Measurements from ENCODE around the gene SPHK2. TPM values are rescaled to one million over a fixed set of nuclear protein-coding genes. Genes with fewer than 3 reads are reported as not detected.

The SPHK2 gene
- polyA plus RNA-seq, 4 donors: 8.4 to 34.8 (median 17.7) TPM

DNA sequence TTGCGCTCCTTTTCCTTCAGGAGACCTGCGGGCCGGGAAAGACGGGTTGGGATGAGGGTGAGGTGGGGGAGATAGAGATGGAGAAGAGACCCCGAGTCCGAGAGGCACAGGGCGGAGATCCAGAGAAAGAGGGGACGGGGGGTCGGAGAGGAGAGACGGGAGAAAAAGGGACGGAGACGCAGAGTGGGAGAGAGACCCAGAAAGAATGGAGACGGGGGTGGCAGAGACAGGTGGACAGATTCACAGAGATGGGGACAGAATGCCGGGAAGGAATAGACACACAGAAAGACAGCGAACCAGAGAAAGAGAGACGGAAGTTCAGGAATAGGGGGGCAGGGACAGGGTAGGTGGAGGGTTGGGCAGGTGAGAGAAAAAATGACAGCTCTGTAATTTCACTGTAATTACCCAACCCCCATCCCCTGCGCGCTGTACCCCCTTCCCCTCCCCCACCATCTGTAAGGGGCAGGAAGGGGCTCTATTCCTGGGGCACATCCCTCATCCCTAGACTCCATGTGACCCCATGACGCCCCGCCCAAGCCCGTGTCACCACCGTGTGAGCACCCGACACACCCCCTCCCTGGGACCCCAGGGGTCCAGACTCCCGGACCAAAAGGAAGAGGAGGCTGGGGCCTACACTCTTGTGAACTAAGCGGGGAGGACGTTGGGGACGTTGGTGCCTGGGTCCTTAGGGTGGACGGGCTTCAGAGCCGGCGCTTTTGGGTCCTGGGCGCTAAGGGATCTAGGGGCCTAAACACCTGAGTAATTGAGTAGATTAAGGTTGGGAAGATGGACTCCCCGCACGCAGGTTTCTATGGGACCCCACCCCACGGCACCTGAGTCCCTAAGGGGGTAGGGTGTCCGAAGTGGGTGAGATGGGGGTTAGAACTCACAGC is 16.9 kb downstream of the SPHK2 start:
- no peak for DNase-seq (ENCODE audit: low read depth in 4 of 4, low spot score in 3 of 4)

DNA sequence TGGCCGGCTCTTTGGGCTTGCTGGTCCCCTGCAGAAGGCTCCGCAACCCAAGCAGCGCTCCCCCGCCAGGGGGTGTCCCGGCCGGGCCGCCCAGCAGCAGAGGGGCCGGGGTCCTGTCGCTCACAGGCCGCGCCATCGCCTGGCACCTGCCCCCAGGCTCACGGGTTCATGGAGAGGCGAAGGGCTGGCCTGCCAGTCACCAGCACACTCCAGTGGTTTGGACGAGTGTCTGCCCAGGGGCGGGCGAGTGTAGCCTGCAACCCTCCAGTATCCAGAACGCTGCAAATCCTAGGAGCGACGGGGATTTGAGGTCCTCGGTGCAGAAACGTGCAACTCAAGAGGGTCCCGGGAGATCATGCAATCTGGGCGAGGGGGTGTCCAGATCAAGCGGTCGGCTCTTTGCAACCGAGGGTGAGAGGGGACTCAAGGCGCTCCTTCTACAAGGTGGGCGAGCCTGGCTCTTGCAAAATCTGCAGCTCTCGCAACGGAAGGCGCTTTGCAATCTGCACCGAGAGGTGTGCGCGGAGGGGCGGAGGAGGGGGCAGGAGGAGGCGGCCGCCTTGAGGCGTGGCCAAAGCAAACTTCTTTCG is 17.6 kb downstream of the SPHK2 start, which contains the start of gene DBP:
Gene DBP (minus strand): TSS at position 521 of the 590 bp plus-strand sequence. CDS start 385 bp downstream, at position 136.
- no peak for DNase-seq (ENCODE audit: low read depth in 4 of 4, low spot score in 3 of 4)

DNA sequence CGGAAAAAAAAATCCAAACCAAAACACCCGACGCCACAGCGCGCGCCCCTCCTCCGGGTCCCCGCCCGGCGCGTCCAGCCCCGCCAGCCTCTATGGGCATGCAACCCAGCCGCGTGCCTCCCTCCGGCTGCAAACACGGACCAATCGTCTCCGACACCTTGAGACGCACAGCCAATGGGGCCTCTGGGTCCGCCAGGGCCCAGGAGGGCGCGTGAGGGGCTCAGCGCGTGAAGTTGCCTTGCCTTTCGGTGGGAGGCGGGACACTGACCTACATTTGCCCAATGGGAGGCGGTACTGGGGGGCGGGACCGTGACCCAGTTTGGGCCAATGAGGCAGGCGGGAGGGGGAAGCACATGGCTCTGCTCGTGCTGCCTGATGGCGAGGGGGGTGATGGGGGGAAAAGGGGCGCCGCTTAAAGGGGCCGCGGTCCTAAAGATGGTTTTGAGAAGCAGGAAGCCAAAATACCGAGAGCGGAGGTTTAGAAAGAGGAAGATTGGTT is 18.2 kb downstream of the SPHK2 start:
- peak; percentile 96 to 98 (median 98) for DNase-seq (ENCODE audit: low read depth in 4 of 4, low spot score in 3 of 4)

DNA sequence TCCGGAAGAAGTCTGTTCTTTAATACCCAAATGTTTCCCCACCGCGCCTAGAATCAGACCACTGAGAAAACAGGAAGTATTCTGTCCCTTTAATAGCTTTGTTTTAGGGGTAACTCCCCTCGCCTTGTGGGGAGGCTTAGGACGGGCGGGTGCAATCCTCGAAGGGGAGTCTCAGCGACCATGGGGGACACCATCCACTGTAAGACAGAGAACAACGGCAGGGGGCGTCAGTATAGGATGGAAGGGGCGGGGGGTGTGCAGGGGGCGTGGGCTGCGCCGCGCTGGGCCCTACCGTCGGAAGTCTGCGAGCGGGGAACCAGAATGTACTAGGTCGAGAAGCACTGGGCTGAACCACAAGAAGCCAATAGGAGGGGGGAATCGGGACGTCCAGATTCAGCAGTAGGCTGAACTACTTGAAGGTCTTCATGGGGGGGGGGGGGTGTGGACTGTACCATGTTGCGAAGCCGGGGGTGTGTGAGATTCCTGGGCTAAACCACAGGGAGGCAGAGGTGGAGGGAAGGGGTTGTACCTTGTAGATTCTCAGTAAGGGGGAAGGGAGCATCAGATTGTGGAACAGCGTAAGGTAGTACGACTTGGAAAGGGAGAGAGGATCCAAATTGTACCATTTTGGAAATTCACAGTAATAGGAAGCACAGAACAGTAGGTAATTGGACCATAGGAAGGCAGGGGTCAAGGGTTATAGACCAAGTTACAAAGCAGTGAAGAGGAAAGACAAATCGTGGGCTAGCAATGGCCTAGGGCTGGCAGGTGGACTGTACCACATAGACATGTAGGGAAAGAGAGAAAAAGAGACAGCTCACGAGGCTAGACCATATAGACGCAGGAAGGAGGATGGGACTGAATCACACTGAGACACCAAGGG is 18.9 kb downstream of the SPHK2 start:
- DNase-seq (ENCODE audit: low read depth in 4 of 4, low spot score in 3 of 4): peak in 3 of 4 donors; percentile 85 to 93 (median 86)

DNA sequence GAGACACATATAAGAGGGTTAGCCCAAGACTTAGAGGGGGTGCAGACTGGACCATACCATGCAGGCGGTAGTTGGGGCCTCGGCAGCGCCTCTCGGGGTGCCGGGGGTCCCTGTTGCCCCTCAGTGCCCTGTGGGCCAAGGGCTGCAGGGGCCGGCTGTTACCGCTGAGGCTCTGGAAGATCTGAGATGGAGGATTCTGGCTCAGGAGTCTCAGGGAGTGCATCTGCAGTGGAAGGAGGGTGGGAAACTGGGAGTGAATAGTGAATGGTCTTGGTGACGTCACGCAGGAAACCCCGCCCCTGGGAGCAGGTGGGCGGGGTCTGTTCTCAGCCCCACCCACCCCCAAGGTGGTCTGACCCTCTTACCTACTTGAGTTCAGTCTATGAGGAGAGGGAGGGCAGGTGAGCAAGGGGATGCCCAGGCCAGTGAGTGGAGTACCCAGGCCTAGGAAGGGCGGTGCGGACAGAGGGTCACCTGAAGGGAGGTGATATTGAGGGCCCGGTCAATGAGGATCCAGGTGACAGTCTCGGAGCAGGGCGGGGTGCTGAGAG is 19.6 kb downstream of the SPHK2 start:
- DNase-seq (ENCODE audit: low read depth in 4 of 4, low spot score in 3 of 4): no peak

DNA sequence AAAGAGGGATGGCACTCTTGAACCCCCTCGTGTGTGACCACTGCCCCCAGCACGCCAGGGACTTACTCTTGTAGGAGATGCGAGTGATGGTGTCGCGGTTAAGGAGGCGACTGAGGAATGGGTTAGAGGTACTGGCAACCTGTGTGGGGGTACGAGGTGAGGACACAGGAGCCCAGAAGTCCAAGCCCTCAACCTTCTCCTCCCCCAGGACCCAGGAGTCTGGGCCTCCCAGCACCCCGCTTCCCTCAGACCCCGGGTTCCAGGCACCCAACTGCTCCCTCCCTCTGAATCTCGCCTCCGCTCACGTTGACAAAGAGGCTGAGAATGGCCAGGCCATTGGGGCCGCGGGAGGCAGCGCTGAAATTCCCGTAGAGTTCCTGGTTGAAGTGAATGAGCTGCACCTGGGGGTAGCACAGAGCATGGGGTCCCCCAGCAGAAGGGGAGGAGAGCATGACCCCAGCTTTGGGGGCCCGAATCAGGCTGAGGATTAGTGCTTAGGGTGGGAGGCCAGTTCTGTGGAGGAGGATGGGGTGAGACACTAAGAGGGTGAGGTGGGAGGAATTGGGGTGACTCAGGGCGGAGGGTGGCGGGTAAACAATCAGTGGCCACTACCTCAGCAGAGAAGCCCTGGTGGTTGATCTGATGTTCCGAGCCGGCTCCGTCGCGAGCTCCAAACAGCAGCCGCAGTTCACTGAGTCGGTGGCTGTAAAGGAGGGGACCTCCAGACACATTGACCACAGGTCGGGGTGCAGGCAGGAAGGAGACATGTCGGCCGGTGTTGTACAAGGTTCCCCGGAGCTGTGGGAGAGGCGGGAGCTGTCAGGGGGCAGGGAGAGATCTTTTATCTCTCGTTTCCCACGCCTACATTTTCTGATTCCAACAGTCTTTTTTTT is 20.4 kb downstream of the SPHK2 start:
- no peak for DNase-seq (ENCODE audit: low read depth in 4 of 4, low spot score in 3 of 4)

DNA sequence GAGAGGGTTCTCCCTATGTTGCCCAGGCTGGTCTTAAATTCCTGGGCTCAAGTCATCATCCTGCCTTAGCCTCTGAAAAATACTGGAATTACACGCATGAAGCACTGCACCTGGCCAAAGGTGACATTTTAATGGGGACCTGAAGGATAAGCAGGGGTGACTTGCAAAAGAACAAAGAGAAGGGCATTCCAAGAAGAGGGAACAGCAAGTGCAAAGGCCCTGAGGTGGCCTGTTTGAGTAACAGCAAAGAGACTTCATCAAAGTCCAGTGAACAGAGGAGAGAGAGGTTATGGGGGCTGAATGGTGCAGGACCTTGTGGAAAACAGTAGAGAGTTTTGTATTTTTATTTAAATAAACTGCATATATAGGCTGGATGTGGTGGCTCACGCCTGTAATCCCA is 22.5 kb downstream of the SPHK2 start:
- DNase-seq (ENCODE audit: low read depth in 4 of 4, low spot score in 3 of 4): no peak

DNA sequence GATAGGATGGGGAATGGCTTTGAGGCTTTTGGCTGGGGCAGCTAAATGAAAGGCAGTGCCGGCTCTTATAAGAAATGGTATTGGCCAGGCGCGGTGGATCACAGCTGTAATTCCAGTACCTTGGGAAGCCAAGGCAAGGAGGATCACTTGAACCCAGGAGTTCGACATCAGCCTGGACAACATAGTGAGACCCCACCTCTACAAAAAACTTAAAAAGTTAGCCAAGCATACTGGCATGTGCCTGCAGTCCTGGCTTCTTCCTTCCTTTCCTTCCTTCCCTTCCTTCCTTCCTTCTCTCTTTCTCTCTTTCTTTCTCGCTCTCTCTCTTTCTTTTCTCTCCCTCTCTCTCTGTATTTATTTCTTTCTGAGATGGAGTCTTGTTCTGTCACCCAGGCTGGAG is 23.6 kb downstream of the SPHK2 start:
- DNase-seq (ENCODE audit: low read depth in 4 of 4, low spot score in 3 of 4): no peak

DNA sequence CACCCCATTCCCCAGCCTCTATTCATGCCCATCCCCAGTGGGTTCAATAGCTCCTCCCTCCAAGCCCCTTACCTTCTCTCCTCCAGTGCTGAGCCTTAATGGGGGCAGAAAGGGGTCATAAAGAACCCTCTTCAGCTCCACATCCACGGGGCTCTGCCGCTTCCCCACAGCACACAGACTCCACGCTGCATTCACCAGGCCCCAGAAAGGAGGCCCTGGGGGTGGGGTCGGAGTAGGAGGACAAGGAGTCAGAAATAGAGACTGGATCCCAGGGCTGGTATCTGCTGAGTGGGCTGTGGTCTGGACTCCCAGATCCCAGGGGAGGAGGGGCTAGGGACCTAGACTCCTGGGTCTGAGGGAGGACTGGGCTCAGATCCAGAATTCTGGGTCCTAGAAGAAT is 25.0 kb downstream of the SPHK2 start:
- no peak for DNase-seq (ENCODE audit: low read depth in 4 of 4, low spot score in 3 of 4)

DNA sequence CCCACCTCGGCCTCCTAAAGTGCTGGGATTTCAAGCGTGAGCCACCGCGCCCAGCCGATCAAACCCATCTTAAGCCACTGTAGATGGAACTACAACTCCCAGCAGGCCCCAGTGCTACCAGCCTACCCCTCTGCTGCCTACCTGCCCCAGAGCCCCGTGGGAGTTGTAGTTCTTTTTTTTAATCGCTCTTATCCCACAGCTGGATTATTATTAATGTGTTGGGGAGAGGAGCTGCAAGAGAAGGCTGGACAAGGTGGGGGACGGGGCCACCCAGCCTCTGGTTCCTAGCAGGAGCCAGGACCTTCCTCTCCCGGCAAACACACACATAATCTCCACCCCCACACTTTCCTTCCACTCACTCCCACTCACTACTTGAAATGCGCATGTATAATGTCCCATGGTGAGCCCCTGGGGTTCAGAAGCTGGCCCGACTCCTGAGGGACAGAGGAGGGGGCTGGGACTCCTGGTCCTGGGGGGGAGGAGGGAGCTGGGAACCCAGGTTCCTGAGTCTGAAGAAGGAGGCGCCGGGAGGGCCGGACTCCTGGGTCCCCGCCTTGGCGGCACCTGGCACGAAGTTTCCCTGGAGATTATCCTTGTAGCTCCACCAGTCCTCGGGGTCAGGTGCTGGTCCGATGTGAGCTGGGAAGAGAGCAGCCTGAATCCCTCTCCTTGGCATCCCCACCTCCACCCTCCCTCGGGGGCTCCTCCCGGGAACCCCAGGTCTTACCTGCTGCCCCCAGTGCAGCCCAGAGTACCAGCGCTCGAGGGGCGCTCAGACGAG is 25.7 kb downstream of the SPHK2 start:
- DNase-seq (ENCODE audit: low read depth in 4 of 4, low spot score in 3 of 4): peak in 1 of 4 donors; percentile 65

DNA sequence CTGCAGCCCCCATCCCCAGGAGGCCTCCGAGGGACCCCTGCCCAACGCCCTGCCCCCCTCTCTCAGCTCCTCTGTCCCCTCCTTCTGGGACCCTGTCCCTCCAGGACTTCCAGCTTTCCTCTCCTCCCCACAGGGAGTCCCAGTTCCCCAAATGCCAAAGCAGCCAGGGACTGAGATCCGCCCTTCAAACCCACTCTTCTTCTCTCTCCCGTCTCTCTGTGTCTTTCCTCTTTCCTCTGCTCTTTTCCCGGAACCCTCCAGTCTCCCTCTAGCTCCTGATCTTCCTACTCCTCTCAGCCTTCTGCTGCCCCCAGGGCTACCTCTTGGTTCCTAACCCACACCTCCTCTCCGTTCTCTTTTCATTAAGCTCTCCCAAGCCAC is 26.3 kb downstream of the SPHK2 start:
- DNase-seq (ENCODE audit: low read depth in 4 of 4, low spot score in 3 of 4): no peak

DNA sequence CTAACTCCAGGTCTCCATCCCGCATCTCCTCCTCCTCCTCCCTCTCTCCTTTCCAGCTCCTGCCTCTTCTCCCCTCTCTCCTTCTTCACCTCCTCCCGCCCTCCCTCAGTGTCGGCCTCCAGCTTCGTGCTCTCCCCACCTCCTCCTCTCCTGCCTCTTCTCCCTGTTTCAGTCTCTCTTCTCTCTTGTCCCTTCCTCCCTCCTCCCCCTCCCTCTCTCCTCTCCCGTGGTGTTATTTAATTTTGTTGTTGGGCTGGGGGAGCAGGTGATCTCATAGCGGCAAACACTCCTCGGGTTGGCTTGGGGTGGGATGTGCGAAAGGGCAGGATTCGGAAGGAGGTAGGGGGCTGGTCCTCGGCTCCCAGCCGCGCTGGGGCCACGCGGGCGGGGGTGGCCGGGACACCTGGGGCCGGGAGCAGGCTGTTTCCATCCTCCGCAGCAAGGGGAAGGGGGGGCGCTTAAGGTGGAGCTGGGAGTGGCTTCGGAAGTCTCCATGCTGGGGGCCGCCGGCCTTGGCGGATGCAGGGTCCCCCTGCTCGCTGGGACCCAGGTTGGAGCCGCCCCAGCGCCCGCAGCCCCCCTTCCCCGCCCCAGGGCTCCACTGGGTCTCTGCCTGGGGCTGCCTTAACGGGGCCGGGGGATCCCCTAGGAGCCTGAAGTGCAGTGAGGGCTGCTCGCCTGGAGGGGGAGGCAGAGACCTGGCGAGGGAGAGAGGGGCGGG is 26.9 kb downstream of the SPHK2 start, which contains the start of gene CA11:
Gene CA11 (minus strand): TSS at position 187 of the 721 bp plus-strand sequence. CDS start 555 bp downstream, outside the sequence.
- peak in 1 of 4 donors; percentile 83 for DNase-seq (ENCODE audit: low read depth in 4 of 4, low spot score in 3 of 4)

DNA sequence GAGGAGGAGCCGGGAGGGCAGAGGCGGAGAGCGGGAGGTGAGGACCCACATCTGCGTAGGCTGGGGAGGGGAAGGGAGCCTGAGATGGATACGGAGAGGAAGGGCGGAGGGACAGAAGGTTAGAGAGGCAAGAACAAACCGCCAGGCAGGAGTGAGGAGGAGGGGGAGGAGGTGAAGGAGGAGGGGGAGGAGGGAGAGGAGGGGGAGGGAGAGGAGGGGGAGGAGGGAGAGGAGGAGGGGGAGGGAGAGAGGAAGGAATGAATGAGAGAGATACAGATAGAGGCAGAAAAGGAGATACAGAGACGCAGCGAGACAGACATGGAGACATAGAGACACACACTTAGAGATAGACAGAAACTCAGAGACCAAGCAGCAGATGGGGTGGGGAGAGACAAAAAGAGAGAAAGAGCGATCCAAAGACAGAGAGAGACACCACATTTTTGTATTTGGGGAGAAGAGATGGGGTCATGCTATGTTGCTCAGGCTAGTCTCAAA is 27.5 kb downstream of the SPHK2 start:
- DNase-seq (ENCODE audit: low read depth in 4 of 4, low spot score in 3 of 4): no peak

DNA sequence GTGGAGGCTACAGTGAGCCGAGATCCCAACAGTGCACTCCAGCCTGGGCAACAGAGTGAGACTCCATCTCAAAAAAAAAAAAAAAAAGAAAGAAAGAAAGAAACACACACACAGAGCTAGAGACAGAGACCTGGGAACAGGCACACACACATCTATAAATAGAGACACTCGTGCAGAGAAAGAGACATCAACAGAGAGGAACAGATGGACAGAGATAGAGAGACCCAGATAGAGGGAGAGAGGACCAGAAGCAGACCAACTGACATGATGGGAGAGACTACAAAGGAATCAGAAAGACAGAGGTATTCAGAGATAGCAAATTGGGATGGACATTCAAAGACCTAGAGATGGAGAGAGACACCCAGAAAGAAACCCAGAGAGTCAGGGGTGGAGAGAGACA is 28.8 kb downstream of the SPHK2 start:
- no peak for DNase-seq (ENCODE audit: low read depth in 4 of 4, low spot score in 3 of 4)

DNA sequence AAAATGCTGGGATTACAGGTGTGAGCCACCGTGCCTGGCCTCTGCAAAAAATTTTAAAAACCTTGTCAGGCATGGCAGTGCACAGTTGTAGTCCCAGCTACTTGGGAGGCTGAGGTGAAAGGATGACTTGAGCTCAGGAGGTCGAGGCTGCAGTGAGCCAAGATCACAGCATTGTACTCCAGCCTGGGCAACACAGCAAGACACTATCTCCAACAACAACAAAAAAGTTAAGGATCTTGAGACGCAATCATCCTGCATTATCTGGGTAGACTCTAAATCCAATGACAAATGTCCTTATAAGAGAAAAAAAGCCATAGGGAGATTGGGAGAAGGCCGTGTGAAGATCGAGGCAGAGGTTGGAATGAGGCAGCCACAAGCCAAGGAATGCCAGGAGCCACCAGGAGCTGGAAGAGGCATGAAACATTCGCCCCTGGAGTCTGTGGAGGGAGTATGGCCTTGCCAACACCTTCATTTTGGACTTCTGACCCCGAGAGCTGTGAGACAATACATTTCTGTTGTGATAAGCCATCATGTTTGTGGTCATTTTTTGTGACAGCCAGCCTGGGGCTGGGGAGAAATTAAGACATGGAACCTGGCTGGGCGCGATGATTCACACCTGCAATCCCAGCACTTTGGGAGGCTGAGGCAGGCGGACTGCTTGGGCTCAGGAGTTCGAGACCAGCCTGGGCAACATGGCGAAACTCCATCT is 31.8 kb downstream of the SPHK2 start:
- DNase-seq (ENCODE audit: low read depth in 4 of 4, low spot score in 3 of 4): no peak

DNA sequence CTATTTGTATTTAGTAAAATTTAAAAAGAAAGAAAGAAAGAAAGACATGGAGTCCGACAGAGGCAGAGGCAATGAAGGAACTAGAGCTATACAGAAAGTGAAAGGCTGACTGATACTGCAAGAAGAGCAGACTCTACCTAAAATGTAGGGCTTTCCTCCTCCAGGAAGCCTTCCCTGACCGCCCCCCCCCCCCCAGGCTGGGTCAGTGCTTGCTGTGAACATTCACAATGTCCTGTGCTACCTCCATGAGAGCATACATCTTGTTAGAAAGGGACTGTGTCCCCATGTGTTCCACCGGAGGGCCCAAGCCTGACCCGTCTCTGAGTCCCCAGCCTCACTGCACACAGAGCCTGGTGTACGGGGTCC is 32.4 kb downstream of the SPHK2 start:
- no peak for DNase-seq (ENCODE audit: low read depth in 4 of 4, low spot score in 3 of 4)

Measured in left renal pelvis (tissue), 4 donors.